ENCODE measurements around the gene CCDC87.

The CCDC87 gene

GRCh38 chr11:66592457-66593302 is at the start of gene CCDC87, which contains the start of gene CCS:
Gene CCDC87, minus strand, starts transcription at chr11:66593063. Its CDS starts 48 bp downstream, at chr11:66593015.
Gene CCS, plus strand, starts transcription at chr11:66593185. Its CDS starts 77 bp downstream, at chr11:66593262.
- peak within 1 kb of the TSS; percentile 89 for H3K4me3 ChIP-seq (ENCODE audit: low read depth, low read length)
- peak; percentile 56 for TF ChIP-seq CTCF (IDR thresholded peaks at IDR 0.05; ENCODE audit: low read depth, low read length)

- TF ChIP-seq CTCF (IDR thresholded peaks at IDR 0.05; ENCODE audit: low read depth, low read length) = no peak
- H3K4me3 ChIP-seq (ENCODE audit: low read depth, low read length) = peak overlapping the region; percentile 95
Measured at GRCh38 chr11:66641834-66642233, 49.0 kb upstream of the CCDC87 start.

- peak overlapping the region; percentile 95 for H3K4me3 ChIP-seq (ENCODE audit: low read depth, low read length)
Measured at GRCh38 chr11:66639814-66640340, 47.0 kb upstream of the CCDC87 start.

- H3K4me3 ChIP-seq (ENCODE audit: low read depth, low read length) = peak overlapping the region; percentile 95
- TF ChIP-seq CTCF (IDR thresholded peaks at IDR 0.05; ENCODE audit: low read depth, low read length) = no peak
Measured at GRCh38 chr11:66639066-66639813, 46.4 kb upstream of the CCDC87 start.

- no peak for TF ChIP-seq CTCF (IDR thresholded peaks at IDR 0.05; ENCODE audit: low read depth, low read length)
Measured at GRCh38 chr11:66638177-66639065, 45.6 kb upstream of the CCDC87 start, which contains the start of gene RBM4. Gene RBM4, plus strand, starts transcription at chr11:66638703. Its CDS starts 1,009 bp downstream, at chr11:66639712.

GRCh38 chr11:66637557-66638176 is 44.8 kb upstream of the CCDC87 start:
- H3K4me3 ChIP-seq (ENCODE audit: low read depth, low read length) = peak overlapping the region; percentile 53
- no peak for TF ChIP-seq CTCF (IDR thresholded peaks at IDR 0.05; ENCODE audit: low read depth, low read length)

More at GRCh38 chr11:66638177-66639065, 45.6 kb upstream of the CCDC87 start, which contains the start of gene RBM4:
- H3K4me3 ChIP-seq (ENCODE audit: low read depth, low read length) = peak within 1 kb of the TSS; percentile 95
